Measurements from ENCODE around the gene STX2. TPM values are rescaled to one million over a fixed set of nuclear protein-coding genes. Genes with fewer than 3 reads are reported as not detected.

The STX2 gene
- total RNA-seq, 1 donor from 2014 or later, result 19.6 TPM

GRCh38 chr12:130747867-130748740 is 90.9 kb downstream of the STX2 start:
- DNase-seq (ENCODE audit: low spot score), result peak; percentile 81
- intact Hi-C loops (cut with DNase I), result loop anchor here (1.0 to 5.0 kb wide), 2 partner anchors 346 to 701 kb away; no protein-coding TSS in a partner anchor

- DNase-seq (ENCODE audit: low spot score), result no peak
- intact Hi-C loops (cut with DNase I), result loop anchor here (5.0 kb wide), 1 partner anchor 699 kb away; no protein-coding TSS in a partner anchor
Observed at GRCh38 chr12:130746546-130746945, 92.5 kb downstream of the STX2 start.

- DNase-seq (ENCODE audit: low spot score), result no peak
- intact Hi-C loops (cut with DNase I), result loop anchor here (5.0 kb wide), 1 partner anchor 699 kb away; no protein-coding TSS in a partner anchor
Observed at GRCh38 chr12:130745921-130746320, 93.1 kb downstream of the STX2 start.

GRCh38 chr12:130744274-130744673 is 94.8 kb downstream of the STX2 start:
- intact Hi-C loops (cut with DNase I), result no loop called here

GRCh38 chr12:130743606-130744005 is 95.4 kb downstream of the STX2 start:
- intact Hi-C loops (cut with DNase I), result no loop called here
- DNase-seq (ENCODE audit: low spot score), result no peak

More at GRCh38 chr12:130744274-130744673, 94.8 kb downstream of the STX2 start:
- no peak for DNase-seq (ENCODE audit: low spot score)

GRCh38 chr12:130743176-130743575 is 95.9 kb downstream of the STX2 start:
- no peak for DNase-seq (ENCODE audit: low spot score)
- intact Hi-C loops (cut with DNase I), result no loop called here

GRCh38 chr12:130742716-130743115 is 96.3 kb downstream of the STX2 start:
- intact Hi-C loops (cut with DNase I), result no loop called here
- DNase-seq (ENCODE audit: low spot score), result no peak

GRCh38 chr12:130742112-130742511 is 96.9 kb downstream of the STX2 start:
- DNase-seq (ENCODE audit: low spot score), result no peak
- intact Hi-C loops (cut with DNase I), result no loop called here

Other genes starting within 250 kb of the STX2 start
- not detected for gene RIMBP2, start 123.0 kb downstream of the STX2 start, total RNA-seq
- gene RAN, start 32.8 kb upstream of the STX2 start, total RNA-seq, result 344 TPM
- 54.6 TPM for gene ADGRD1, start 114.7 kb upstream of the STX2 start, total RNA-seq

Data from cardiac septum (tissue), 1 donor.